VCaP (cell line): Measurements from ENCODE around the gene TOMM40.

Experiments used
- H3K27ac ChIP-seq: fragments of 450-650 bp; 2 replicates; pipeline ENCODE4 v1.5.1; 2017
- TF ChIP-seq, protein P1 (sequence below): fragments of 450-650 bp; conservative IDR thresholded peaks from 2 replicates; pipeline ENCODE4 v1.5.1; 2017; ENCODE audit warnings: mild to moderate bottlenecking, moderate library complexity

TOMM40 gene

GRCh38 chr19:44942067-44942571 is 51.1 kb downstream of the TOMM40 start, which contains the start of gene APOC4:
Gene APOC4 (plus strand): TSS chr19:44942237. CDS start chr19:44942278, 41 bp downstream.
- TF ChIP-seq, protein P1, sequence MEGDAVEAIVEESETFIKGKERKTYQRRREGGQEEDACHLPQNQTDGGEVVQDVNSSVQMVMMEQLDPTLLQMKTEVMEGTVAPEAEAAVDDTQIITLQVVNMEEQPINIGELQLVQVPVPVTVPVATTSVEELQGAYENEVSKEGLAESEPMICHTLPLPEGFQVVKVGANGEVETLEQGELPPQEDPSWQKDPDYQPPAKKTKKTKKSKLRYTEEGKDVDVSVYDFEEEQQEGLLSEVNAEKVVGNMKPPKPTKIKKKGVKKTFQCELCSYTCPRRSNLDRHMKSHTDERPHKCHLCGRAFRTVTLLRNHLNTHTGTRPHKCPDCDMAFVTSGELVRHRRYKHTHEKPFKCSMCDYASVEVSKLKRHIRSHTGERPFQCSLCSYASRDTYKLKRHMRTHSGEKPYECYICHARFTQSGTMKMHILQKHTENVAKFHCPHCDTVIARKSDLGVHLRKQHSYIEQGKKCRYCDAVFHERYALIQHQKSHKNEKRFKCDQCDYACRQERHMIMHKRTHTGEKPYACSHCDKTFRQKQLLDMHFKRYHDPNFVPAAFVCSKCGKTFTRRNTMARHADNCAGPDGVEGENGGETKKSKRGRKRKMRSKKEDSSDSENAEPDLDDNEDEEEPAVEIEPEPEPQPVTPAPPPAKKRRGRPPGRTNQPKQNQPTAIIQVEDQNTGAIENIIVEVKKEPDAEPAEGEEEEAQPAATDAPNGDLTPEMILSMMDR: no peak
- no peak within 1 kb of the TSS for H3K27ac ChIP-seq

GRCh38 chr19:44943801-44944249 is 52.8 kb downstream of the TOMM40 start:
- TF ChIP-seq, protein P1: no peak
- no peak overlapping the region for H3K27ac ChIP-seq

DNA sequence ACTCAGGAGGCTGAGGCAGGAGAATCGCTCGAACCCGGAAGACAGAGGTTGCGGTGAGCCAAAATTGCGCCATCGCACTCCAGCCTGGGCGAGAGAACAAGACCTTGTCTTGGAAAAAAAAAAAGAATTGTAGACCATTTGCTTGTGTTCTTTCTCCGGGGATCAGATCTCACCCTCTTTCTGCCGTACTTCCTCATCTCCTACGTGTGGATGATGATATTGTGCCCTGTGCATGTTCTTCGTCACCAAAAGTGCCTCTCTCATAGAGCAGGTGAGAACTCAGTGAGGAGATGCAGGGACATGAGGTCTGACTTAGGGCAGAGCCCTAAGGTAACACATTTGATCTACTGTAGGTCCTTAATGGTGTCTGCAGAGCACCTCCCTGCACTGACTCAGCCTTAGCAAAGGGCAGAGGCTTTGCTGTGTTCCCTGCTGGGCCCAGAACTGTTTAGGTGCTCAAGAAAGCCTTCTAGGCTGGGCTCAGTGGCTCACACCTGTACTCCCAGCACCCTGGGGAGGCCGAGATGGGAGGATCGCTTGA is 56.1 kb downstream of the TOMM40 start:
- H3K27ac ChIP-seq: no peak overlapping the region
- TF ChIP-seq, protein P1: no peak

DNA sequence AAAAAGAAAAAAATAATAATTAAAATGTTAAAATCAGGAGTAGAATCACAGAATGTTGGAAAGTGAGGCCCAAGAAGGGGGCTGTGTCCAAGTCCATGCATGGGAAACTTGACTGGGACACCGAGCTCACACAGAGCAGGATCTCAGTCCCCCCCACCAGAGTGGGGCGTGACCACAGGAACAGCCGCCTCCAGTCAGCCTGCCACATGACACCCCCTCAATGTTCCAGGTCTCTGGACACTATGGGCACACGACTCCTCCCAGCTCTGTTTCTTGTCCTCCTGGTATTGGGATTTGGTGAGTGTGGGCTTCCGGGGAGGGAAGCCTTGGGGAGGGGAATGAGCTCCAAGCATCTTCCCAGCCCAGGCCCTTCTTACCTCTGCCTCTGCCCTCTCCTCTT is 57.2 kb downstream of the TOMM40 start:
- TF ChIP-seq, protein P1: no peak
- no peak overlapping the region for H3K27ac ChIP-seq

DNA sequence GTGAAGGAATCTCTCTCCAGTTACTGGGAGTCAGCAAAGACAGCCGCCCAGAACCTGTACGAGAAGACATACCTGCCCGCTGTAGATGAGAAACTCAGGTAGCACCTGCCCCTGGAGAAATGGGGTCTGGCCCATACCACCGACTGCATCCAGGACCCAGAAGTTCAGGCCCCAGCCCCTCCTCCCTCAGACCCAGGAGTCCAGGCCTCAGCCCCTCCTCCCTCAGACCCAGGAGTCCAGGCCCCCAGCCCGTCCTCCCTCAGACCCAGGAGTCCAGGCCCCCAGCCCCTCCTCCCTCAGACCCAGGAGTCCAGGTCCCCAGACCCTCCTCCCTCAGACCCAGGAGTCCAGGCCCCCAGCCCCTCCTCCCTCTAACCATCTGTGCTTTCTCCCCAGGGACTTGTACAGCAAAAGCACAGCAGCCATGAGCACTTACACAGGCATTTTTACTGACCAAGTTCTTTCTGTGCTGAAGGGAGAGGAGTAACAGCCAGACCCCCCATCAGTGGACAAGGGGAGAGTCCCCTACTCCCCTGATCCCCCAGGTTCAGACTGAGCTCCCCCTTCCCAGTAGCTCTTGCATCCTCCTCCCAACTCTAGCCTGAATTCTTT is 57.8 kb downstream of the TOMM40 start:
- H3K27ac ChIP-seq: no peak overlapping the region
- TF ChIP-seq, protein P1: no peak

- TF ChIP-seq, protein P1: no peak
- no peak overlapping the region for H3K27ac ChIP-seq
These were observed 58.5 kb downstream of the TOMM40 start for GRCh38 chr19:44949550-44949949.

DNA sequence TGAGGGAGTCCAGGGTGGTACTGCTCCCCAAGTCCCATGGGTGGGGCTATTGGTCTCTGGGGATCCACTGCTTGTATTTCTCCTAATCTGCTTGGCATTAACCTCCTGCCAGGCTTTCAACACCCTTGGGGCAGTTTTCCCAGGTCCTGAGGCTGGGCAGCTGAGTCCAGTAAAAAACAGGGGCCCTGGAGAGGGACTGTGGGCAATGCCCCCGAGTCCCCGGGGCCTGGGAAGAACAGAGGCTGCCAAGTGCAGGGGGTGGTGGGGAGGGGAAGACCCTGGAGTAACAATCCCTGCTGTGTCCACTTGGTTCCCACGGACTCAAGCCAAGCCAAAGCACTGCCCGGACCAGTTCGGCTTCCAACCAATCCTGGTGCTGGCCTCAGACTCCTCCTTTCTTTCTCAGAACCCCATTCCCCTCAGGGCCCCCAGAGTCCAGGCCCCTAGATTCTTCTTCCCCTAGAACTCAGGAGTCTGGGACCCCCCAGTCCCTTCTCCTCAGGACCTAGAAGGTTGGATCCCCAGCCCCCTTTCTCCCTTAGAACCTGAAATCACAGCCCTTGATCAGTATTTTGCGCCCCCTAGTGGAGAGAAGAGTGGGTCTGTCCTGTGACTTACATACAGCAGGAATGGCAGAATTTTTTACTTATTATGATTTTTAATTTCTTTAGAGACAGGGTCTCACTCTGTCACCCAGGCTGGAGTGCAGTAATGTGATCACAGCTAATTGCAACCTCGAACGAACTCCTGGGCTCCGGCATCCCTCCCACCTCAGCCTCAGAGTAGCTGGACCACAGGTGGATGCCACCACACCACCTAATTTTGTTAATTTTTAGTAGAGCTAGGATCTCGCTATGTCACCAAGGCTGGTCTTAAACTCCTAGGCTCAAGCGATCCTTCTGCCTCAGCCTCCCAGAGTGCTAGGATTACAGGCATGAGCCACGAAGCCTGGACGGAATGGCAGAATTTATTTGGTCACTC is 60.4 kb downstream of the TOMM40 start:
- TF ChIP-seq, protein P1: peak; percentile 96
- H3K27ac ChIP-seq: peak overlapping the region; percentile 69
